Glomerular endothelial cell (primary cell): ENCODE data around the gene PPP6R2. TPM values are rescaled to one million over a fixed set of nuclear protein-coding genes. Genes with fewer than 3 reads are reported as not detected.
A peak's percentile ranks its signal among the peaks of the same experiment; 100 is the strongest.

Experiments
- DNase-seq: peaks from one replicate; pipeline ENCODE4 v3.0.0-alpha.2; 2011; ENCODE audit warnings: low read depth, low spot score; ENCODE audit errors: extremely low read depth
- total RNA-seq: library from RNA; depleted of rRNA; stranded (reverse); fragments of >200 nt; gene quantifications from 2 replicates; pipeline ENCODE4 v1.2.3, GENCODE V29; 2015

The PPP6R2 gene
- total RNA-seq, 1 donor from 2014 or later = 67.4 TPM

- DNase-seq = peak; percentile 48
Observed at GRCh38 chr22:50305923-50306566, 37.1 kb upstream of the PPP6R2 start.

- DNase-seq = no peak
Observed at GRCh38 chr22:50306753-50307749, 36.1 kb upstream of the PPP6R2 start, which contains the start of gene PLXNB2. TSS of gene PLXNB2 (minus strand) at chr22:50307646. CDS start at chr22:50290584, 17,062 bp downstream.

- DNase-seq = no peak
Observed at GRCh38 chr22:50307890-50308596, 35.1 kb upstream of the PPP6R2 start.

- no peak for DNase-seq
Observed at GRCh38 chr22:50308597-50308935, 34.6 kb upstream of the PPP6R2 start.

- no peak for DNase-seq
Observed at GRCh38 chr22:50308986-50309600, 34.0 kb upstream of the PPP6R2 start.

GRCh38 chr22:50309601-50309991 is 33.5 kb upstream of the PPP6R2 start:
- DNase-seq = no peak

GRCh38 chr22:50310031-50310722 is 33.0 kb upstream of the PPP6R2 start:
- DNase-seq = no peak

- DNase-seq = no peak
Observed at GRCh38 chr22:50310949-50311444, 32.1 kb upstream of the PPP6R2 start.

GRCh38 chr22:50311606-50312351 is 31.3 kb upstream of the PPP6R2 start:
- DNase-seq = no peak

GRCh38 chr22:50312371-50312770 is 30.8 kb upstream of the PPP6R2 start:
- DNase-seq = no peak

- no peak for DNase-seq
Observed at GRCh38 chr22:50313021-50313420, 30.1 kb upstream of the PPP6R2 start.

- no peak for DNase-seq
Observed at GRCh38 chr22:50313600-50313999, 29.5 kb upstream of the PPP6R2 start.

GRCh38 chr22:50314081-50314454 is 29.1 kb upstream of the PPP6R2 start:
- no peak for DNase-seq

- no peak for DNase-seq
Observed at GRCh38 chr22:50314455-50315288, 28.5 kb upstream of the PPP6R2 start.

GRCh38 chr22:50315289-50316113 is 27.6 kb upstream of the PPP6R2 start:
- DNase-seq = no peak

- DNase-seq = no peak
Observed at GRCh38 chr22:50316114-50317065, 26.7 kb upstream of the PPP6R2 start.

- no peak for DNase-seq
Observed at GRCh38 chr22:50317178-50317577, 25.9 kb upstream of the PPP6R2 start.
